ENCODE results near the gene PIANP.

Gene PIANP

GRCh38 chr12:6699989-6700645, 498 bp downstream of the PIANP start:
- H3K27ac ChIP-seq, result no peak overlapping the region
- TF ChIP-seq CTCF (conservative IDR thresholded peaks at IDR 0.05), result no peak

- no peak for TF ChIP-seq CTCF (conservative IDR thresholded peaks at IDR 0.05)
- no peak overlapping the region for H3K27ac ChIP-seq
Observed at GRCh38 chr12:6699259-6699988, 1.2 kb downstream of the PIANP start.

GRCh38 chr12:6698352-6699046, 2.1 kb downstream of the PIANP start:
- H3K27ac ChIP-seq, result no peak overlapping the region
- no peak for TF ChIP-seq CTCF (conservative IDR thresholded peaks at IDR 0.05)

DNA sequence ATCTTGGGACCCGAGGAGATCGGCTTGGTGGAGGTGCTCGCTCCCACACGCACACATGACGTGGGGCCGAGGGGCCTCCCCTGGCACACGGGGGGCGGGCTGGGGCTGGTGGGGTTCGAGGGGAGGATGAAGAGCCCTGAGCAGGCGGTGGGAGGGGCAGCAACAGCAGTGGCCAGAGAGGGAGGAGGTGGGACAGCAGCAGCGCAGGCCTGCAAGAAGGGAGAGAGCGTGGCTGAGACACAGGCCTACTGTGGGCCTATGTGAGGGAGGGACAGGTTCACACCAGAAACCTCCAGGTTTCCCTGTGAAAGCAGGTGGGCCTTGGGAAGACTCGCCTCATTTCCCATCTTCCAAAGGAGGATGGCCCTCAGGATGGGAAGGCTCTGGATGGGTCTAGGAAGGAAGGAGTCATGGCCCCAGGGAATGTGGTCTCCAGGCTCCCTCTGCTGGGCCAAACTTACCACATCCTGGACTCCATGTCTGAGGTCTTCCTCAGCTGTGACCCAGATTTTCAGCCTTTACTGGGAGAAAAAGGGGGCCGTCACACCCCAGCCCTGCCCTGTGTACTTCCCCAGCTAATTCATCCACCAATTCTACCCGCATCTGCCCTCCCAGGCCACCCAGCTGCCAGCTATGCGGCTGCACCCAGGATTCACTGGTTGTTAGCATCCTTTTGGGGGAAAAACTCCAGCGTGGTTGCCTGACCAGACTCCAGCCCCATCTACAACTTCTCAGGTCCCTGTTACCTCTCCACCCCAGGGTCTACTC, 2.8 kb downstream of the PIANP start:
- TF ChIP-seq CTCF (conservative IDR thresholded peaks at IDR 0.05), result peak; percentile 68
- H3K27ac ChIP-seq, result no peak overlapping the region

DNA sequence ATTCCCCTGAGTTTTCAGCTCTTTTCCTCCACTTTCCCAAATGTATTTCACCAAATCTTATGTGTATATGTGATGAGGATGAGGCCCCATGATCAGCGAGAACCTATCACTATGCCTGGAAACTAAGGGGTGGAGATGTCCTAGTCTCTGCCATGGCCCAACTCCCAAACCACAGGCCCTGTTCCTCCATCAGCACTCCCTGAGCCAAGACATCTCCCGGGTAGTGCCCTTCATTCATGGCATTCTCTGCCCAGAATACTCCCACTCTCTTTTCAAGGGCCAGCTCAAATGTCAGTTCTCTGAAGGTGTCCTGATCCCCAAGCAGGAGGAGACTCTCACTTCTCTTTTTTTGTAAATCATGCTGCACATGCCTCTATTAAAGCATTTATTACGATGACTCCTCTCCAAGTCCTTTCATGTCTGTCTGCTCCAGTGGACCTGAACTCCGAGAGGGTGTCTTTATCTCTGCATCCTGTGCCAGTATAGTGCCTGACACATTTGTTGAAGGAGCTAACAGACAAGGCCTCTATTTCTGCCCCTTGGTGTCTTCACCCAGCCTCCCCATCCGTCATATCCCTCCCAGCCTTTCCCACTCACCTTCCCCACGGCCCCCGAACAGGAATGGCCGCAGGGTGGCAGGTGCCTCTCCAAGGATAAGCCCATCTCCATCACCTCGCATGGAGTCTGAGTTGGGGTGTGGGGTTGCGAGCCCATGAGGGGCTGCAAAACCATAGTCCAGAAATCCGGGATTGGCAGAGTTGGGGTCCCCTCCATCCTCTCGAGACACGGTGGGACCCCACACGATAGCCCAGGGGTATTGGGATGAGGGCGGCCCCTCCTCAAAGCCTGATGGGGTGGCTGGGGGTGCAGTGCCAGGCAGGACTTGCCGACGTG, 3.7 kb downstream of the PIANP start:
- no peak overlapping the region for H3K27ac ChIP-seq
- no peak for TF ChIP-seq CTCF (conservative IDR thresholded peaks at IDR 0.05)

GRCh38 chr12:6695313-6696045, 5.1 kb downstream of the PIANP start:
- TF ChIP-seq CTCF (conservative IDR thresholded peaks at IDR 0.05), result no peak
- no peak overlapping the region for H3K27ac ChIP-seq
